A172 (cell line): ENCODE results near the gene GCNA. TPM values are rescaled to one million over a fixed set of nuclear protein-coding genes. Genes with fewer than 3 reads are reported as not detected.

Experiments used
- DNase-seq: peaks from one replicate; pipeline ENCODE4 v3.0.0-alpha.2; 2015; ENCODE audit warnings: low spot score
- total RNA-seq: library from RNA; depleted of rRNA; stranded (reverse); fragments of >200 nt; shearing (Covaris generic); gene quantifications from 2 replicates; pipeline ENCODE4 v1.2.3, GENCODE V29; 2014

GCNA gene
- total RNA-seq, 1 experiment from 2014 or later, result 0.07 TPM

GRCh38 chrX:71616672-71617529 is 38.7 kb downstream of the GCNA start:
- DNase-seq, result no peak

- no peak for DNase-seq
Measured at GRCh38 chrX:71617742-71618141, 39.5 kb downstream of the GCNA start.

GRCh38 chrX:71618303-71618721 is 40.1 kb downstream of the GCNA start, which contains the start of gene CXCR3:
CXCR3 (minus strand) TSS chrX:71618511; CDS start chrX:71618449, 62 bp downstream.
- DNase-seq, result no peak

- no peak for DNase-seq
Measured at GRCh38 chrX:71618787-71619186, 40.5 kb downstream of the GCNA start.

- no peak for DNase-seq
Measured at GRCh38 chrX:71619193-71619592, 41.0 kb downstream of the GCNA start.

- no peak for DNase-seq
Measured at GRCh38 chrX:71619986-71620385, 41.7 kb downstream of the GCNA start.

GRCh38 chrX:71621603-71622002 is 43.4 kb downstream of the GCNA start:
- no peak for DNase-seq

GRCh38 chrX:71622032-71622575 is 43.9 kb downstream of the GCNA start:
- DNase-seq, result no peak

GRCh38 chrX:71622576-71623450 is 44.6 kb downstream of the GCNA start:
- peak; percentile 22 for DNase-seq

GRCh38 chrX:71623714-71624113 is 45.5 kb downstream of the GCNA start:
- DNase-seq, result no peak

- DNase-seq, result no peak
Measured at GRCh38 chrX:71625471-71625870, 47.2 kb downstream of the GCNA start.

GRCh38 chrX:71626576-71626975 is 48.3 kb downstream of the GCNA start:
- DNase-seq, result no peak

GRCh38 chrX:71627588-71628404 is 49.6 kb downstream of the GCNA start:
- DNase-seq, result no peak

GRCh38 chrX:71629467-71629866 is 51.2 kb downstream of the GCNA start:
- no peak for DNase-seq

GRCh38 chrX:71632923-71633657 is 54.9 kb downstream of the GCNA start:
- no peak for DNase-seq

GRCh38 chrX:71634366-71634765 is 56.1 kb downstream of the GCNA start:
- DNase-seq, result no peak

GRCh38 chrX:71636438-71637252 is 58.4 kb downstream of the GCNA start:
- no peak for DNase-seq

- no peak for DNase-seq
Measured at GRCh38 chrX:71637253-71637618, 59.0 kb downstream of the GCNA start.

- DNase-seq, result peak; percentile 25
Measured at GRCh38 chrX:71637848-71638247, 59.6 kb downstream of the GCNA start.

- no peak for DNase-seq
Measured at GRCh38 chrX:71638409-71638808, 60.2 kb downstream of the GCNA start.
